Colonic mucosa (tissue), 4 donors: ENCODE results near the gene DCUN1D2. TPM values are rescaled to one million over a fixed set of nuclear protein-coding genes. Genes with fewer than 3 reads are reported as not detected.
A peak's percentile ranks its signal among the peaks of the same experiment; 100 is the strongest.

ENCODE experiments used
- DNase-seq: peaks from one replicate; pipeline ENCODE4 v3.0.0-alpha.2; 2020
- H3K27ac ChIP-seq: fragments of 200-600 bp; one replicate; pipeline ENCODE4 v1.8.0; 2021
- H3K27me3 ChIP-seq: fragments of 200-600 bp; one replicate; pipeline ENCODE4 v1.8.0; 2021
- H3K36me3 ChIP-seq: fragments of 200-600 bp; one replicate; pipeline ENCODE4 v1.8.0; 2021
- H3K4me1 ChIP-seq: fragments of 200-600 bp; one replicate; pipeline ENCODE4 v1.8.0; 2021; ENCODE audit warnings: mild to moderate bottlenecking
- H3K4me3 ChIP-seq: fragments of 200-600 bp; one replicate; pipeline ENCODE4 v1.8.0; 2021
- H3K9ac ChIP-seq, 2 donors: one replicate each; pipeline ENCODE4 v1.7.0; 2013; ENCODE audit warnings: control low read depth in 2 of 2, low read depth in 2 of 2, low read length in 2 of 2
- H3K9me3 ChIP-seq: fragments of 200-600 bp; one replicate; pipeline ENCODE4 v1.8.0; 2021
- CTCF ChIP-seq: fragments of 200-600 bp; IDR thresholded peaks from one replicate; pipeline ENCODE4 v1.8.0; 2022; ENCODE audit warnings: antibody characterized with exemption, mild to moderate bottlenecking
- intact Hi-C: fragments of 100-400 bp; cut with DNase I; formaldehyde crosslinking; loops from one replicate; pipeline ENCODE4 v1.14.1; 2022
- total RNA-seq, 2 donors: library from RNA; stranded (reverse); fragmentation: NEBNext Ultra II Directional in 1 of 2; extraction: Animal tissue kit (Norgen Biotek cat#: 25700) in 1 of 2; gene quantifications; one replicate each; pipeline ENCODE4 v1.2.1, GENCODE V29; 2021
- donor health status: healthy.
- donor health status: DM: no; HTN: no; CAD: no.
- donor health status: DM: no; HTN: no; CAD: no.

The DCUN1D2 gene
- total RNA-seq, 2 donors from 2014 or later: 14.9 to 20.5 TPM

GRCh38 chr13:113410472-113411201 is 79.9 kb downstream of the DCUN1D2 start:
- no peaks in the 10 kb centered on the region for H3K36me3 ChIP-seq
- peak overlapping the region in 1 of 2 donors; percentile 12 for H3K9ac ChIP-seq
- no peaks in the 10 kb centered on the region for H3K27me3 ChIP-seq
- H3K4me1 ChIP-seq: no peaks in the 10 kb centered on the region
- intact Hi-C loops: no loop called here
- no peak overlapping the region for H3K4me3 ChIP-seq
- H3K9me3 ChIP-seq: no peaks in the 10 kb centered on the region
- DNase-seq: peak; percentile 35
- TF ChIP-seq CTCF: no peak
- H3K27ac ChIP-seq: no peak overlapping the region

GRCh38 chr13:113408562-113408961 is 81.9 kb downstream of the DCUN1D2 start:
- Histone ChIP-seq H3K4me1 (no peaks in the 10 kb centered on the region), H3K27ac (no peak overlapping the region), H3K36me3 (no peaks in the 10 kb centered on the region), H3K27me3 (no peaks in the 10 kb centered on the region), H3K9ac (no peak overlapping the region), H3K4me3 (no peak overlapping the region), H3K9me3 (no peaks in the 10 kb centered on the region)
- no peak for TF ChIP-seq CTCF
- no peak for DNase-seq
- intact Hi-C loops: loop anchor here (5.0 kb wide), 1 partner anchor 39 kb away; no protein-coding TSS in a partner anchor

- intact Hi-C loops: loop anchor here (5.0 kb wide), 1 partner anchor 40 kb away; no protein-coding TSS in a partner anchor
- DNase-seq: no peak
- H3K27me3 ChIP-seq: no peaks in the 10 kb centered on the region
Measured at GRCh38 chr13:113407531-113408393, 82.7 kb downstream of the DCUN1D2 start.

GRCh38 chr13:113407103-113407530 is 83.4 kb downstream of the DCUN1D2 start:
- Histone ChIP-seq H3K9me3 (no peaks in the 10 kb centered on the region), H3K27me3 (no peaks in the 10 kb centered on the region), H3K4me1 (no peaks in the 10 kb centered on the region), H3K36me3 (no peaks in the 10 kb centered on the region), H3K9ac (no peak overlapping the region), H3K27ac (no peak overlapping the region), H3K4me3 (no peak overlapping the region)
- TF ChIP-seq CTCF: no peak
- no peak for DNase-seq
- intact Hi-C loops: loop anchor here (5.0 kb wide), 1 partner anchor 40 kb away; no protein-coding TSS in a partner anchor

More at GRCh38 chr13:113407531-113408393, 82.7 kb downstream of the DCUN1D2 start:
- H3K9ac ChIP-seq: no peak overlapping the region
- no peaks in the 10 kb centered on the region for H3K9me3 ChIP-seq
- H3K4me3 ChIP-seq: no peak overlapping the region
- no peaks in the 10 kb centered on the region for H3K4me1 ChIP-seq
- no peaks in the 10 kb centered on the region for H3K36me3 ChIP-seq
- TF ChIP-seq CTCF: no peak
- no peak overlapping the region for H3K27ac ChIP-seq

GRCh38 chr13:113406321-113407102 is 84.0 kb downstream of the DCUN1D2 start:
- Histone ChIP-seq H3K27me3 (no peaks in the 10 kb centered on the region), H3K9ac (no peak overlapping the region), H3K9me3 (no peaks in the 10 kb centered on the region), H3K27ac (no peak overlapping the region), H3K4me1 (no peaks in the 10 kb centered on the region), H3K4me3 (no peak overlapping the region), H3K36me3 (no peaks in the 10 kb centered on the region)
- no peak for TF ChIP-seq CTCF
- no peak for DNase-seq
- intact Hi-C loops: loop anchor here (5.0 kb wide), 1 partner anchor 41 kb away; no protein-coding TSS in a partner anchor
